Measurements from ENCODE around the gene ZNF557. TPM values are rescaled to one million over a fixed set of nuclear protein-coding genes. Genes with fewer than 3 reads are reported as not detected.
"Not testable (repeated sequence)": the region's sequence is repeated elsewhere in the genome, so short reads cannot be mapped to it uniquely, and the experiment has no call there.

Gene ZNF557
- total RNA-seq, 1 donor from 2014 or later = 12.2 TPM

- H3K27ac Mint-ChIP-seq; H3K27me3 Mint-ChIP-seq (ENCODE audit: insufficient read depth); intact Hi-C loops (cut with micrococcal nuclease); H3K4me3 Mint-ChIP-seq; H3K9me3 Mint-ChIP-seq; H3K4me1 Mint-ChIP-seq (ENCODE audit: low read depth); DNase-seq (ENCODE audit: low spot score); H3K36me3 Mint-ChIP-seq (ENCODE audit: low read depth): not testable (repeated sequence)
These were observed 9.5 kb upstream of the ZNF557 start for GRCh38 chr19:7059977-7060376.

- H3K9me3 Mint-ChIP-seq = no peaks in the 10 kb centered on the region
- no peaks in the 10 kb centered on the region for H3K36me3 Mint-ChIP-seq (ENCODE audit: low read depth)
- no peak overlapping the region for H3K4me3 Mint-ChIP-seq
- no peaks in the 10 kb centered on the region for H3K27me3 Mint-ChIP-seq (ENCODE audit: insufficient read depth)
- intact Hi-C loops (cut with micrococcal nuclease) = no loop called here
- no peaks in the 10 kb centered on the region for H3K4me1 Mint-ChIP-seq (ENCODE audit: low read depth)
- H3K27ac Mint-ChIP-seq = no peak overlapping the region
- no peak for DNase-seq (ENCODE audit: low spot score)
These were observed 6.2 kb upstream of the ZNF557 start for GRCh38 chr19:7063339-7063738.

- Mint-ChIP-seq H3K4me1 (ENCODE audit: low read depth) (peaks cover 2% of the 10 kb centered on the region), H3K27me3 (ENCODE audit: insufficient read depth) (no peaks in the 10 kb centered on the region), H3K9me3 (no peaks in the 10 kb centered on the region), H3K36me3 (ENCODE audit: low read depth) (no peaks in the 10 kb centered on the region), H3K4me3 (no peak overlapping the region), H3K27ac (no peak overlapping the region)
- no peak for DNase-seq (ENCODE audit: low spot score)
- intact Hi-C loops (cut with micrococcal nuclease) = no loop called here
These were observed 5.6 kb upstream of the ZNF557 start for GRCh38 chr19:7063764-7064418.

- H3K4me3 Mint-ChIP-seq; H3K27me3 Mint-ChIP-seq (ENCODE audit: insufficient read depth); H3K9me3 Mint-ChIP-seq; DNase-seq (ENCODE audit: low spot score); H3K4me1 Mint-ChIP-seq (ENCODE audit: low read depth); H3K27ac Mint-ChIP-seq; intact Hi-C loops (cut with micrococcal nuclease): not testable (repeated sequence)
- H3K36me3 Mint-ChIP-seq (ENCODE audit: low read depth) = peaks cover 19% of the 10 kb centered on the region
These were observed 2.4 kb upstream of the ZNF557 start for GRCh38 chr19:7067122-7067521.

GRCh38 chr19:7067716-7068115 is 1.8 kb upstream of the ZNF557 start:
- Mint-ChIP-seq H3K9me3 (peaks cover 5% of the 10 kb centered on the region), H3K27ac (no peak overlapping the region), H3K4me3 (no peak overlapping the region), H3K27me3 (ENCODE audit: insufficient read depth) (no peaks in the 10 kb centered on the region), H3K36me3 (ENCODE audit: low read depth) (peaks cover 24% of the 10 kb centered on the region), H3K4me1 (ENCODE audit: low read depth) (peaks cover 12% of the 10 kb centered on the region)
- DNase-seq (ENCODE audit: low spot score) = no peak
- intact Hi-C loops (cut with micrococcal nuclease) = no loop called here

- Mint-ChIP-seq H3K4me3 (peak overlapping the region; percentile 96), H3K36me3 (ENCODE audit: low read depth) (peaks cover 29% of the 10 kb centered on the region), H3K4me1 (ENCODE audit: low read depth) (peaks cover 12% of the 10 kb centered on the region), H3K9me3 (peaks cover 7% of the 10 kb centered on the region), H3K27me3 (ENCODE audit: insufficient read depth) (no peaks in the 10 kb centered on the region), H3K27ac (peak overlapping the region; percentile 94)
- intact Hi-C loops (cut with micrococcal nuclease) = no loop called here
- DNase-seq (ENCODE audit: low spot score) = no peak
These were observed 904 bp upstream of the ZNF557 start for GRCh38 chr19:7068599-7068998.

- Mint-ChIP-seq H3K36me3 (ENCODE audit: low read depth) (peaks cover 38% of the 10 kb centered on the region), H3K27me3 (ENCODE audit: insufficient read depth) (no peaks in the 10 kb centered on the region), H3K27ac (peak overlapping the region; percentile 94), H3K4me3 (peak overlapping the region; percentile 96), H3K4me1 (ENCODE audit: low read depth) (peaks cover 12% of the 10 kb centered on the region), H3K9me3 (peaks cover 7% of the 10 kb centered on the region)
- DNase-seq (ENCODE audit: low spot score) = no peak
- intact Hi-C loops (cut with micrococcal nuclease) = loop anchor here (1.0 kb wide), 1 partner anchor 29 kb away; no protein-coding TSS in a partner anchor
These were observed 362 bp downstream of the ZNF557 start for GRCh38 chr19:7069904-7070226.

GRCh38 chr19:7072541-7072940 is 3.0 kb downstream of the ZNF557 start:
- H3K4me1 Mint-ChIP-seq (ENCODE audit: low read depth) = peaks cover 12% of the 10 kb centered on the region
- peak overlapping the region; percentile 55 for H3K27ac Mint-ChIP-seq
- H3K9me3 Mint-ChIP-seq = peaks cover 15% of the 10 kb centered on the region
- intact Hi-C loops (cut with micrococcal nuclease) = no loop called here
- H3K4me3 Mint-ChIP-seq = peak overlapping the region; percentile 69
- no peaks in the 10 kb centered on the region for H3K27me3 Mint-ChIP-seq (ENCODE audit: insufficient read depth)
- peaks cover 63% of the 10 kb centered on the region for H3K36me3 Mint-ChIP-seq (ENCODE audit: low read depth)
- no peak for DNase-seq (ENCODE audit: low spot score)

- peaks cover 34% of the 10 kb centered on the region for H3K9me3 Mint-ChIP-seq
- DNase-seq (ENCODE audit: low spot score) = no peak
- H3K4me3 Mint-ChIP-seq = no peak overlapping the region
- no peaks in the 10 kb centered on the region for H3K27me3 Mint-ChIP-seq (ENCODE audit: insufficient read depth)
- H3K27ac Mint-ChIP-seq = no peak overlapping the region
- intact Hi-C loops (cut with micrococcal nuclease) = no loop called here
- peaks cover 82% of the 10 kb centered on the region for H3K36me3 Mint-ChIP-seq (ENCODE audit: low read depth)
- H3K4me1 Mint-ChIP-seq (ENCODE audit: low read depth) = peaks cover 6% of the 10 kb centered on the region
These were observed 5.3 kb downstream of the ZNF557 start for GRCh38 chr19:7074705-7075282.

- no peaks in the 10 kb centered on the region for H3K27me3 Mint-ChIP-seq (ENCODE audit: insufficient read depth)
- intact Hi-C loops (cut with micrococcal nuclease) = no loop called here
- H3K27ac Mint-ChIP-seq = no peak overlapping the region
- peaks cover 6% of the 10 kb centered on the region for H3K4me1 Mint-ChIP-seq (ENCODE audit: low read depth)
- no peak for DNase-seq (ENCODE audit: low spot score)
- H3K4me3 Mint-ChIP-seq = no peak overlapping the region
- H3K9me3 Mint-ChIP-seq = peaks cover 46% of the 10 kb centered on the region
- H3K36me3 Mint-ChIP-seq (ENCODE audit: low read depth) = peaks cover 83% of the 10 kb centered on the region
These were observed 6.6 kb downstream of the ZNF557 start for GRCh38 chr19:7076151-7076550.

GRCh38 chr19:7078008-7078407 is 8.5 kb downstream of the ZNF557 start:
- intact Hi-C loops (cut with micrococcal nuclease) = no loop called here

GRCh38 chr19:7083076-7083956 is 13.8 kb downstream of the ZNF557 start:
- no peak overlapping the region for H3K4me3 Mint-ChIP-seq
- no peaks in the 10 kb centered on the region for H3K27me3 Mint-ChIP-seq (ENCODE audit: insufficient read depth)
- no peak overlapping the region for H3K27ac Mint-ChIP-seq
- intact Hi-C loops (cut with micrococcal nuclease) = loop anchor here (2.0 kb wide), 1 partner anchor 15 kb away; no protein-coding TSS in a partner anchor
- no peak for DNase-seq (ENCODE audit: low spot score)
- H3K9me3 Mint-ChIP-seq = peaks cover 59% of the 10 kb centered on the region
- peaks cover 68% of the 10 kb centered on the region for H3K36me3 Mint-ChIP-seq (ENCODE audit: low read depth)
- H3K4me1 Mint-ChIP-seq (ENCODE audit: low read depth) = no peaks in the 10 kb centered on the region

More at GRCh38 chr19:7078008-7078407, 8.5 kb downstream of the ZNF557 start:
- no peaks in the 10 kb centered on the region for H3K27me3 Mint-ChIP-seq (ENCODE audit: insufficient read depth)
- no peaks in the 10 kb centered on the region for H3K4me1 Mint-ChIP-seq (ENCODE audit: low read depth)
- H3K27ac Mint-ChIP-seq = no peak overlapping the region
- DNase-seq (ENCODE audit: low spot score) = no peak
- H3K36me3 Mint-ChIP-seq (ENCODE audit: low read depth) = peaks cover 89% of the 10 kb centered on the region
- H3K4me3 Mint-ChIP-seq = no peak overlapping the region
- H3K9me3 Mint-ChIP-seq = peaks cover 53% of the 10 kb centered on the region

- H3K27me3 Mint-ChIP-seq (ENCODE audit: insufficient read depth) = no peaks in the 10 kb centered on the region
- peaks cover 18% of the 10 kb centered on the region for H3K36me3 Mint-ChIP-seq (ENCODE audit: low read depth)
- H3K27ac Mint-ChIP-seq = no peak overlapping the region
- peaks cover 52% of the 10 kb centered on the region for H3K9me3 Mint-ChIP-seq
- intact Hi-C loops (cut with micrococcal nuclease) = no loop called here
- no peak overlapping the region for H3K4me3 Mint-ChIP-seq
- no peak for DNase-seq (ENCODE audit: low spot score)
- H3K4me1 Mint-ChIP-seq (ENCODE audit: low read depth) = no peaks in the 10 kb centered on the region
These were observed 19.5 kb downstream of the ZNF557 start for GRCh38 chr19:7088999-7089398.
